OCI-LY7 (cell line): ENCODE data around the gene GALNT9.

ENCODE experiments used
- CTCF ChIP-seq: fragments of 200-600 bp; sonication (generic); conservative IDR thresholded peaks from 2 replicates; pipeline ENCODE4 v1.5.1; 2014; ENCODE audit warnings: mild to moderate bottlenecking, antibody characterized with exemption, low read length, moderate library complexity, mixed read lengths
- EZH2phosphoT487 ChIP-seq: fragments of 200-600 bp; sonication (generic); IDR thresholded peaks from 2 replicates; pipeline ENCODE4 v1.6.1; 2018; ENCODE audit warnings: low read depth, borderline replicate concordance, mild to moderate bottlenecking, mixed run types, antibody characterized with exemption, low read length, moderate library complexity, mixed read lengths

DNA sequence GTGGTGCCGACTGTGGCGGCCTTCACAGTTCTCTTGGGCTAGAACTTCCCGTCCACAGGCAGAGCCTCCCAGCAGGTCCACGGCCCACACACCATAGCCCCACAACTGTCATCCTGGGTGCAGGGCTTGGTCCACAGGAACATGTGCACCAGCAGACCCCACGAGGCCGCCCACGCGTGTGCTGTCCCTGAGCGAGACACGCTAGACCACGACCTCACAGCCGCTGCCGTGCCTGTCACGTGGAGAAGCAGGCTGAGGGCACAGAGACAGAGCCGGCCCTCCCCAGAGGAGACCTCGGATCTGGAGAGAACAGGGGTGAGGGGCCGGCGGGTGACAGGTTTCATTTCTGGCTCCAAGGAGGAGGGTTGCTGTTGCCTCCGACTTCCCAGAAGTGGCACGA, 8.9 kb upstream of the GALNT9 start:
- TF ChIP-seq EZH2phosphoT487 = no peak
- TF ChIP-seq CTCF = no peak
